GM12878 (cell line): ENCODE measurements around the gene RASGRP2. TPM values are rescaled to one million over a fixed set of nuclear protein-coding genes. Genes with fewer than 3 reads are reported as not detected.

Source experiments
- ATAC-seq: fragments of 200-7000 bp; cut with Tn5 transposase; 3 replicates; pipeline ENCODE4 v1.9.1; 2020; ENCODE audit warnings: mild to moderate bottlenecking, moderate library complexity
- BruUV-seq: library from RNA; stranded (reverse); fragments of 400-500 nt; replicated peaks from 2 replicates; lab custom pipeline; 2021; lab: Mats Ljungman, UMichigan
- CTCF ChIA-PET: fragments of 300-600 bp; sonication (Branson Sonifier 250); formaldehyde crosslinking; extraction: SDS; loops from one replicate; lab custom pipeline; 2021; ENCODE audit warnings: inconsistent platforms; lab: Yijun Ruan, JAX
- POLR2A ChIA-PET: fragments of 350-600 bp; formaldehyde crosslinking; extraction: SDS; loops from one replicate; lab custom pipeline; 2021; ENCODE audit warnings: inconsistent platforms; lab: Charles Lee
- RAD21 ChIA-PET: fragments of 300-600 bp; sonication (Branson Sonifier 250); formaldehyde crosslinking; loops from one replicate; lab custom pipeline; 2023; ENCODE audit warnings: antibody characterized with exemption; ENCODE audit not compliant: unreplicated experiment; lab: Charles Lee
- SMC1A ChIA-PET: fragments of 300-600 bp; sonication (Branson Sonifier 250); formaldehyde crosslinking; loops from one replicate; lab custom pipeline; 2023; ENCODE audit not compliant: unreplicated experiment, uncharacterized antibody; lab: Charles Lee
- DNase-seq: peaks from one replicate; pipeline ENCODE4 v3.0.0-alpha.2; 2011; ENCODE audit warnings: low read depth, low spot score
- FAIRE-seq: peaks from 3 replicates; lab custom pipeline; 2011; peaks lifted over from hg19 to GRCh38; lab: Jason Lieb, UNC
- H2AFZ ChIP-seq: 2 replicates; pipeline ENCODE4 v1.6.0; 2011; ENCODE audit warnings: low read depth, low read length, control low read depth; ENCODE audit not compliant: control insufficient read depth
- H3K27ac ChIP-seq: 2 replicates; pipeline ENCODE4 v1.5.1; 2011; ENCODE audit warnings: control low read depth; ENCODE audit not compliant: control insufficient read depth, insufficient read depth
- H3K27me3 ChIP-seq, 2 experiments: replicated peaks in 1 of 2; 2 replicates each; pipeline versions ENCODE4 v1.6.0 to v1.6.1; 2011; ENCODE audit warnings: low read length in 1 of 2; ENCODE audit not compliant: control insufficient read depth in 2 of 2, insufficient read depth in 2 of 2
- H3K36me3 ChIP-seq, 2 experiments: 2 replicates each; pipeline ENCODE4 v1.5.1; 2011; ENCODE audit warnings: low read length in 1 of 2; ENCODE audit not compliant: control insufficient read depth in 2 of 2, insufficient read depth in 2 of 2
- H3K4me1 ChIP-seq: 2 replicates; pipeline ENCODE4 v1.6.1; 2011; ENCODE audit warnings: mild to moderate bottlenecking, low read length, moderate library complexity, mixed read lengths; ENCODE audit not compliant: control insufficient read depth, insufficient read depth
- H3K4me2 ChIP-seq: 2 replicates; pipeline ENCODE4 v1.6.0; 2011; ENCODE audit warnings: control low read depth; ENCODE audit not compliant: control insufficient read depth, insufficient read depth
- H3K4me3 ChIP-seq: fragments of 200-600 bp; sonication (generic); 2 replicates; pipeline ENCODE4 v1.5.1; 2016
- H3K79me2 ChIP-seq: 2 replicates; pipeline ENCODE4 v1.6.0; 2011; ENCODE audit warnings: low read length; ENCODE audit not compliant: control insufficient read depth, insufficient read depth
- H3K9ac ChIP-seq: 2 replicates; pipeline ENCODE4 v1.8.0; 2011; ENCODE audit warnings: low read length, control low read depth, mixed read lengths; ENCODE audit not compliant: control insufficient read depth, insufficient read depth
- H3K9me3 ChIP-seq: replicated peaks from 3 replicates; pipeline ENCODE4 v1.5.1; 2011; ENCODE audit warnings: mild to moderate bottlenecking, low read length; ENCODE audit not compliant: control insufficient read depth, insufficient read depth
- H4K20me1 ChIP-seq: 2 replicates; pipeline ENCODE4 v1.6.0; 2011; ENCODE audit not compliant: control insufficient read depth, insufficient read depth
- CREB1 ChIP-seq: IDR thresholded peaks from 2 replicates; pipeline ENCODE4 v1.6.1; 2012; ENCODE audit warnings: low read depth, mild to moderate bottlenecking, inconsistent platforms
- IKZF1 ChIP-seq: fragments of 450-650 bp; conservative IDR thresholded peaks from 2 replicates; pipeline ENCODE4 v1.6.1; 2017; ENCODE audit warnings: antibody characterized with exemption, mild to moderate bottlenecking
- IKZF2 ChIP-seq, 2 experiments: fragments of 450-650 bp; IDR thresholded peaks; 2 replicates each; pipeline ENCODE4 v1.6.1; 2017; ENCODE audit warnings: mild to moderate bottlenecking in 2 of 2, moderate library complexity in 2 of 2
- NFIC ChIP-seq: IDR thresholded peaks from 2 replicates; pipeline ENCODE4 v1.6.1; 2012; ENCODE audit warnings: low read depth, mild to moderate bottlenecking, inconsistent platforms, low read length, moderate library complexity
- NRF1 ChIP-seq: conservative IDR thresholded peaks from 2 replicates; pipeline ENCODE4 v1.6.1; 2011; ENCODE audit warnings: mild to moderate bottlenecking, low read depth, low read length, improper control_type of control experiment
- PML ChIP-seq: IDR thresholded peaks from 2 replicates; pipeline ENCODE4 v1.6.1; 2012; ENCODE audit warnings: low read length, inconsistent platforms
- RB1 ChIP-seq: fragments of 450-650 bp; formaldehyde crosslinking; IDR thresholded peaks from 2 replicates; pipeline ENCODE4 v1.6.1; 2017; ENCODE audit warnings: mild to moderate bottlenecking, borderline replicate concordance
- SMAD5 ChIP-seq: IDR thresholded peaks from 2 replicates; pipeline ENCODE4 v1.6.1; 2016; ENCODE audit warnings: antibody characterized with exemption, low read depth
- SMARCA5 ChIP-seq: fragments of 450-650 bp; IDR thresholded peaks from 2 replicates; pipeline ENCODE4 v1.6.1; 2017; ENCODE audit warnings: mild to moderate bottlenecking
- TARDBP ChIP-seq: IDR thresholded peaks from 2 replicates; pipeline ENCODE4 v1.6.1; 2016; ENCODE audit warnings: borderline replicate concordance
- YY1 ChIP-seq: IDR thresholded peaks from 2 replicates; pipeline ENCODE4 v1.6.1; 2011; ENCODE audit warnings: low read depth, mild to moderate bottlenecking, low read length
- ZNF217 ChIP-seq: fragments of 450-650 bp; IDR thresholded peaks from 2 replicates; pipeline ENCODE4 v1.6.1; 2017; ENCODE audit warnings: antibody characterized with exemption, mild to moderate bottlenecking
- WGBS: methylation state at CpG from one replicate; pipeline ENCODE4 v1.1.6; 2016; ENCODE audit warnings: low lambda C conversion rate; ENCODE audit not compliant: insufficient replicate concordance, insufficient coverage; ENCODE audit errors: missing lambda C conversion rate; 5-methylcytosine and 5-hydroxymethylcytosine counted together
- in situ Hi-C: fragments of 300-500 bp; cut with MboI; formaldehyde crosslinking; loops from 9 replicates; pipeline ENCODE4 v1.14.3; 2018; ENCODE audit warnings: mixed read lengths
- intact Hi-C: fragments of 100-400 bp; cut with micrococcal nuclease; formaldehyde crosslinking; loops from one replicate; pipeline ENCODE4 v1.14.2; 2022; ENCODE audit not compliant: unreplicated experiment
- polyA plus RNA-seq, 11 experiments: library from polyadenylated mRNA; depleted of rRNA in 4 of 11; unstranded in 6 of 11; stranded (reverse) in 5 of 11; fragments of >200 nt; fragmentation: Nextera tagmentation in 4 of 11; fragmentation: Illumina TruSeq in 1 of 11; extraction: Ambion mirVana in 4 of 11; extraction: Trizol in 1 of 11; gene quantifications; 1 replicate in 1 of 11; 2 replicates in 10 of 11; pipeline versions ENCODE4 v1.2.1 to v1.2.3, GENCODE V29; 2011 to 2016; ENCODE audit warnings: inconsistent platforms in 2 of 11, missing spikeins in 2 of 11, low read depth in 1 of 11
- total RNA-seq, 4 experiments: library from RNA; depleted of rRNA in 3 of 4; stranded (reverse); fragments of >200 nt in 3 of 4; fragmentation: Illumina TruSeq in 1 of 4; extraction: Trizol in 1 of 4; gene quantifications; 2 replicates each; pipeline versions ENCODE4 v1.2.1 to v1.2.3, GENCODE V29; 2013 to 2021
- TF ChIP-seq, protein P1 (sequence below): IDR thresholded peaks from 2 replicates; pipeline ENCODE4 v1.6.1; 2012; ENCODE audit warnings: low read depth, low read length, improper control_type of control experiment
- TF ChIP-seq, protein P2 (sequence below): IDR thresholded peaks from 2 replicates; pipeline ENCODE4 v1.6.1; 2011; ENCODE audit warnings: borderline replicate concordance, low read depth, mild to moderate bottlenecking, moderate library complexity, mixed read lengths, low read length; ENCODE audit not compliant: insufficient read depth; ENCODE audit errors: extremely low read length

The RASGRP2 gene
- total and polyA plus RNA-seq, 10 of the 15 experiments (the other 5 are each of a cell fraction or from before 2014, with no cell fraction given), result 0.26 to 9.0 (median 5.4) TPM

DNA sequence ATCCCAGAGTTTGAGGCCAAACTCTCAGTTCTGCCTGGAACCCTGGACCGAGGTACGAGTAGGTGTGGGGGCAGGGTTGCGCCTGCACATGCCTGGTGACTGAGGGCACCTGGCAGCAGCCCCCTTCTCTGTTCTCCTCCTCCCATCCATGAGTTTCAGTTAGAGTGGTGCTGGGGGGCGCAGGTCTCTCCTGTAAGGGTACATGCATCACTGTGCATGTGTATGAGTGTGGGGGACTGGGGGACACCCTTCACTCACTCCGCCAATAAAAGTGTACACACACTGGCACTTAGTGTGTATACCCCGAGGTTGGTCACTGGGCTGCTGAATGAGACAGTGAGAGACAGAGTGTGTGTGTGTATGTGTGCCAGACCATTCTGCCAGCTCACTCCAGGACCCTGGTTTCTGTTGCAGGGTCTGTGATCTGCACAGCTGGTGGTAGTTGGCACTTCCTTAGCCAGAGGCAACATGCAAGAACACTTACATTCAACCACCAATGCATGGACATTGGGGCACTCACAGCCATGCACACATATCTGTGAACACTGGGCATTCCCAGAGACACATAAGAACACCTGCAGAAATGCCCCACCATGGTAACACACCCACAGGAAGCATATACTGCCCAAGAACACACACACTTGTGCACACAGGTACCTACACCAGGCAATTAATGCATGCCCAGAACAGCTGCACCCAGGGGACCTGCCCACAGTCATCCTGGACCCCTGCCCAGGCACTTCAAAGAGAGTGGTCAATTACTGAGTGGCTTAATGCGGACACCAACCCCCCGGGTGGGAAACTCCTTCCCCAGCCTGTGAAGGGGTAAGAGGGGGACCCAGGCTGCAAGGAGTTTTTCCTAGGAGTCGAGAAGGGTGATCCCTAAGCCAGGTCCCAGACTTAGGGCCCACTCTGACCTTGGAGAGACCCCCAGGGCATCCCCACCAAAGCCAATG, 19.8 kb downstream of the RASGRP2 start:
- RAD21 ChIA-PET, result interaction anchor here (1.0 kb wide), 1 partner anchor 10 kb away, joined by 4 read pairs; no protein-coding TSS in a partner anchor
- TF ChIP-seq CREB1 (no peak), NRF1 (no peak), IKZF2 (IDR thresholded peaks at IDR 0.05) (0 out of 4 replicates have a peak, but pooled peaks of 1 of the 2 experiments have one; percentile 9), NFIC (no peak), RB1 (no peak), IKZF1 (peak; percentile 47; the same call in 1 of the 2 replicates), SMAD5 (no peak), PML (no peak), YY1 (no peak), ZNF217 (no peak), TARDBP (no peak), SMARCA5 (peak; percentile 29; the same call in 1 of the 2 replicates)
- TF ChIP-seq, protein P1, sequence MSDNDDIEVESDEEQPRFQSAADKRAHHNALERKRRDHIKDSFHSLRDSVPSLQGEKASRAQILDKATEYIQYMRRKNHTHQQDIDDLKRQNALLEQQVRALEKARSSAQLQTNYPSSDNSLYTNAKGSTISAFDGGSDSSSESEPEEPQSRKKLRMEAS, result no peak
- TF ChIP-seq, protein P2, sequence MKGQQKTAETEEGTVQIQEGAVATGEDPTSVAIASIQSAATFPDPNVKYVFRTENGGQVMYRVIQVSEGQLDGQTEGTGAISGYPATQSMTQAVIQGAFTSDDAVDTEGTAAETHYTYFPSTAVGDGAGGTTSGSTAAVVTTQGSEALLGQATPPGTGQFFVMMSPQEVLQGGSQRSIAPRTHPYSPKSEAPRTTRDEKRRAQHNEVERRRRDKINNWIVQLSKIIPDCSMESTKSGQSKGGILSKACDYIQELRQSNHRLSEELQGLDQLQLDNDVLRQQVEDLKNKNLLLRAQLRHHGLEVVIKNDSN, result no peak
- CTCF ChIA-PET, result interaction anchor here (0.6 to 4.1 kb wide), 3 partner anchors 19 to 61 kb away, joined by 4 to 17 read pairs (median 4); no protein-coding TSS in a partner anchor
- peaks cover 3 to 9% of the 10 kb centered on the region in 2 experiments; a peak in 2 of 4 replicates for H3K27me3 ChIP-seq
- peaks cover 10% of the 10 kb centered on the region for H3K4me1 ChIP-seq
- H3K9ac ChIP-seq, result no peak overlapping the region
- intact Hi-C loops (loop anchor here (2.0 kb wide), 2 partner anchors 35 to 71 kb away; no protein-coding TSS in a partner anchor), in situ Hi-C loops (no loop called here)
- H3K27ac ChIP-seq, result no peak overlapping the region; the same call in 1 of the 2 replicates
- H2AFZ ChIP-seq, result peak overlapping the region; percentile 77
- POLR2A ChIA-PET, result no interaction called here
- H4K20me1 ChIP-seq, result no peaks in the 10 kb centered on the region
- no peaks in the 10 kb centered on the region for H3K9me3 ChIP-seq
- SMC1A ChIA-PET, result interaction anchor here (0.7 kb wide), 1 partner anchor 10 kb away, joined by 3 read pairs; no protein-coding TSS in a partner anchor
- ATAC-seq (peak; percentile 51), FAIRE-seq (peak; percentile 49), DNase-seq (no peak)
- peak overlapping the region; percentile 94 for H3K4me2 ChIP-seq
- no TSS peak for BruUV-seq
- peak overlapping the region; percentile 97; the same call in 1 of the 2 replicates for H3K4me3 ChIP-seq
- no peaks in the 10 kb centered on the region for H3K79me2 ChIP-seq
- WGBS, result 29% methylated on average over 9 of the region's 9 CpGs
- no peaks in the 10 kb centered on the region for H3K36me3 ChIP-seq
